DND-41 (cell line): ENCODE data around the gene RBM39.

Experiments used
- EZH2 ChIP-seq: IDR thresholded peaks from 3 replicates; pipeline ENCODE4 v1.6.1; 2012; ENCODE audit warnings: borderline replicate concordance, low read depth, mild to moderate bottlenecking, moderate library complexity, low read length, inconsistent platforms; ENCODE audit not compliant: severe bottlenecking
- TF ChIP-seq, protein P1 (sequence below): IDR thresholded peaks from 2 replicates; pipeline ENCODE4 v1.5.1; 2012; ENCODE audit warnings: borderline replicate concordance, low read length, moderate library complexity, mild to moderate bottlenecking; ENCODE audit not compliant: poor library complexity, severe bottlenecking; ENCODE audit errors: extremely low read depth

DNA sequence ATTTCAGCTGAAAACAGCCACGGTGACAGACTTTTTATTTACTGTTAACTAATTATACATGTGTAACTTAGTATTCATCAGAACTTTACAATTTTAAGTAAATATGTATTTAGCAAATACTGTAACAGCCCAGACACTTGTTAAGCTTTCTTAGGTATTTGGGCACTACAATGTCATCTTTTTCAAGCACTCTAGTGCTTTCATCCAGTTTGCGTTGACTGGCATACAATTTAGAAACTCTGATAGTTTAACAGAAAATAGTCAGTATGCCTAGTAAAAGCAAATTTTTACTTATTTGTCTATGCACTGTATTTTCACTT lies 10.6 kb downstream of the RBM39 start:
- TF ChIP-seq, protein P1, sequence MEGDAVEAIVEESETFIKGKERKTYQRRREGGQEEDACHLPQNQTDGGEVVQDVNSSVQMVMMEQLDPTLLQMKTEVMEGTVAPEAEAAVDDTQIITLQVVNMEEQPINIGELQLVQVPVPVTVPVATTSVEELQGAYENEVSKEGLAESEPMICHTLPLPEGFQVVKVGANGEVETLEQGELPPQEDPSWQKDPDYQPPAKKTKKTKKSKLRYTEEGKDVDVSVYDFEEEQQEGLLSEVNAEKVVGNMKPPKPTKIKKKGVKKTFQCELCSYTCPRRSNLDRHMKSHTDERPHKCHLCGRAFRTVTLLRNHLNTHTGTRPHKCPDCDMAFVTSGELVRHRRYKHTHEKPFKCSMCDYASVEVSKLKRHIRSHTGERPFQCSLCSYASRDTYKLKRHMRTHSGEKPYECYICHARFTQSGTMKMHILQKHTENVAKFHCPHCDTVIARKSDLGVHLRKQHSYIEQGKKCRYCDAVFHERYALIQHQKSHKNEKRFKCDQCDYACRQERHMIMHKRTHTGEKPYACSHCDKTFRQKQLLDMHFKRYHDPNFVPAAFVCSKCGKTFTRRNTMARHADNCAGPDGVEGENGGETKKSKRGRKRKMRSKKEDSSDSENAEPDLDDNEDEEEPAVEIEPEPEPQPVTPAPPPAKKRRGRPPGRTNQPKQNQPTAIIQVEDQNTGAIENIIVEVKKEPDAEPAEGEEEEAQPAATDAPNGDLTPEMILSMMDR, result no peak
- no peak for TF ChIP-seq EZH2
